GM18951 (cell line): Measurements from ENCODE around the gene TNFAIP8L1.

Source experiments
- POLR2A ChIP-seq: IDR thresholded peaks from 4 replicates; pipeline ENCODE4 v1.6.1; 2011; ENCODE audit warnings: mild to moderate bottlenecking; ENCODE audit not compliant: insufficient read length, insufficient read depth; ENCODE audit errors: extremely low read depth
- in situ Hi-C: fragments of 300-500 bp; cut with MboI; formaldehyde crosslinking; loops from one replicate; pipeline ENCODE4 v1.12.0; 2022; ENCODE audit warnings: low sequenced_read_pairs, mixed read lengths, inconsistent platforms; ENCODE audit not compliant: unreplicated experiment

The TNFAIP8L1 gene

GRCh38 chr19:4600893-4601292 lies 38.4 kb upstream of the TNFAIP8L1 start:
- in situ Hi-C loops: no loop called here
- TF ChIP-seq POLR2A: no peak

- in situ Hi-C loops: no loop called here
- no peak for TF ChIP-seq POLR2A
Observed at GRCh38 chr19:4602173-4602788, 37.0 kb upstream of the TNFAIP8L1 start.

- no peak for TF ChIP-seq POLR2A
- in situ Hi-C loops: no loop called here
Observed at GRCh38 chr19:4602915-4603314, 36.4 kb upstream of the TNFAIP8L1 start.

GRCh38 chr19:4604912-4605311 lies 34.4 kb upstream of the TNFAIP8L1 start:
- in situ Hi-C loops: no loop called here
- TF ChIP-seq POLR2A: no peak

GRCh38 chr19:4606181-4606580 lies 33.1 kb upstream of the TNFAIP8L1 start:
- in situ Hi-C loops: no loop called here
- TF ChIP-seq POLR2A: no peak

- TF ChIP-seq POLR2A: no peak
- in situ Hi-C loops: no loop called here
Observed at GRCh38 chr19:4606921-4607678, 32.2 kb upstream of the TNFAIP8L1 start.

- no peak for TF ChIP-seq POLR2A
- in situ Hi-C loops: no loop called here
Observed at GRCh38 chr19:4609878-4610511, 29.3 kb upstream of the TNFAIP8L1 start.

GRCh38 chr19:4613254-4613751 lies 26.0 kb upstream of the TNFAIP8L1 start:
- in situ Hi-C loops: no loop called here

GRCh38 chr19:4618019-4618418 lies 21.3 kb upstream of the TNFAIP8L1 start:
- in situ Hi-C loops: no loop called here
- TF ChIP-seq POLR2A: no peak

More at GRCh38 chr19:4613254-4613751, 26.0 kb upstream of the TNFAIP8L1 start:
- no peak for TF ChIP-seq POLR2A

GRCh38 chr19:4619668-4620294 lies 19.5 kb upstream of the TNFAIP8L1 start:
- in situ Hi-C loops: no loop called here
- TF ChIP-seq POLR2A: no peak

GRCh38 chr19:4620675-4621074 lies 18.6 kb upstream of the TNFAIP8L1 start:
- in situ Hi-C loops: no loop called here
- TF ChIP-seq POLR2A: no peak

- in situ Hi-C loops: no loop called here
- TF ChIP-seq POLR2A: no peak
Observed at GRCh38 chr19:4622695-4623421, 16.5 kb upstream of the TNFAIP8L1 start.

GRCh38 chr19:4624301-4624700 lies 15.0 kb upstream of the TNFAIP8L1 start:
- no peak for TF ChIP-seq POLR2A
- in situ Hi-C loops: no loop called here
